Liver (tissue), 9 donors: Measurements from ENCODE around the gene RILP. TPM values are rescaled to one million over a fixed set of nuclear protein-coding genes. Genes with fewer than 3 reads are reported as not detected.

Experiments used
- DNase-seq: peaks from one replicate; pipeline ENCODE4 v3.0.0-alpha.2; 2017; ENCODE audit warnings: low spot score
- H3K27ac ChIP-seq, 2 donors: one replicate each; pipeline ENCODE4 v1.7.0; 2013; ENCODE audit warnings: inconsistent platforms in 2 of 2, low read length in 2 of 2, control low read depth in 1 of 2, low read depth in 1 of 2, mild to moderate bottlenecking in 1 of 2
- H3K27me3 ChIP-seq, 4 donors: one replicate each; pipeline versions ENCODE4 v1.6.1 to v1.7.0; 2013; ENCODE audit warnings: low read length in 3 of 4, inconsistent platforms in 1 of 4, mild to moderate bottlenecking in 1 of 4, moderate library complexity in 1 of 4; ENCODE audit not compliant: control insufficient read depth in 4 of 4, insufficient read depth in 4 of 4
- H3K36me3 ChIP-seq, 4 donors: one replicate each; pipeline versions ENCODE4 v1.6.1 to v1.7.0; 2013; ENCODE audit warnings: low read length in 3 of 4, mild to moderate bottlenecking in 3 of 4, low read depth in 1 of 4, moderate library complexity in 1 of 4; ENCODE audit not compliant: control insufficient read depth in 4 of 4, insufficient read depth in 3 of 4
- H3K4me1 ChIP-seq, 4 donors: one replicate each; pipeline versions ENCODE4 v1.6.1 to v1.7.0; 2013; ENCODE audit warnings: low read length in 3 of 4, mild to moderate bottlenecking in 3 of 4, moderate library complexity in 1 of 4; ENCODE audit not compliant: control insufficient read depth in 4 of 4, insufficient read depth in 4 of 4
- H3K4me3 ChIP-seq, 3 donors: one replicate each; pipeline versions ENCODE4 v1.6.1 to v1.7.0; 2013; ENCODE audit warnings: low read length in 3 of 3, control low read depth in 1 of 3, low read depth in 1 of 3, mild to moderate bottlenecking in 1 of 3
- H3K9ac ChIP-seq, 2 donors: one replicate each; pipeline ENCODE4 v1.7.0; 2013; ENCODE audit warnings: low read length in 2 of 2, mild to moderate bottlenecking in 2 of 2, moderate library complexity in 2 of 2, control low read depth in 1 of 2, low read depth in 1 of 2
- H3K9me3 ChIP-seq, 4 donors: one replicate each; pipeline versions ENCODE4 v1.6.1 to v1.7.0; 2013; ENCODE audit warnings: low read length in 3 of 4; ENCODE audit not compliant: control insufficient read depth in 4 of 4
- ATF3 ChIP-seq: IDR thresholded peaks from 2 replicates; pipeline ENCODE4 v1.6.1; 2016; ENCODE audit warnings: antibody characterized with exemption
- CTCF ChIP-seq: fragments of 150-350 bp; IDR thresholded peaks from 2 replicates; pipeline ENCODE4 v1.5.1; 2017; ENCODE audit warnings: improper control_type of control experiment, low read depth, low read length; ENCODE audit not compliant: missing input control
- EGR1 ChIP-seq, 2 donors: IDR thresholded peaks; 2 replicates each; pipeline ENCODE4 v1.6.1; 2016 to 2018; ENCODE audit warnings: antibody characterized with exemption in 2 of 2, low read depth in 2 of 2
- FOXA1 ChIP-seq: IDR thresholded peaks from 2 replicates; pipeline ENCODE4 v1.6.1; 2016; ENCODE audit warnings: antibody characterized with exemption
- GABPA ChIP-seq, 2 donors: IDR thresholded peaks in 1 of 2; conservative IDR thresholded peaks in 1 of 2; 2 replicates each; pipeline ENCODE4 v1.6.1; 2016; ENCODE audit warnings: antibody characterized with exemption in 2 of 2, mild to moderate bottlenecking in 1 of 2, moderate library complexity in 1 of 2
- HNF4G ChIP-seq: IDR thresholded peaks from 2 replicates; pipeline ENCODE4 v1.6.1; 2016; ENCODE audit warnings: antibody characterized with exemption
- JUND ChIP-seq, 2 donors: IDR thresholded peaks; 2 replicates each; pipeline ENCODE4 v1.6.1; 2016; ENCODE audit warnings: antibody characterized with exemption in 2 of 2
- MAX ChIP-seq: IDR thresholded peaks from 2 replicates; pipeline ENCODE4 v1.6.1; 2016; ENCODE audit warnings: antibody characterized with exemption
- NR2F2 ChIP-seq: IDR thresholded peaks from 2 replicates; pipeline ENCODE4 v1.6.1; 2016; ENCODE audit warnings: antibody characterized with exemption
- RAD21 ChIP-seq, 2 donors: IDR thresholded peaks; 2 replicates each; pipeline ENCODE4 v1.6.1; 2016; ENCODE audit warnings: antibody characterized with exemption in 2 of 2, mild to moderate bottlenecking in 2 of 2
- REST ChIP-seq: IDR thresholded peaks from 2 replicates; pipeline ENCODE4 v1.6.1; 2016; ENCODE audit warnings: antibody characterized with exemption, mild to moderate bottlenecking
- RXRA ChIP-seq, 2 donors: IDR thresholded peaks; 2 replicates each; pipeline ENCODE4 v1.6.1; 2017 to 2018; ENCODE audit warnings: antibody characterized with exemption in 2 of 2, mild to moderate bottlenecking in 1 of 2
- SP1 ChIP-seq: IDR thresholded peaks from 2 replicates; pipeline ENCODE4 v1.6.1; 2018; ENCODE audit warnings: antibody characterized with exemption, mild to moderate bottlenecking
- TAF1 ChIP-seq: conservative IDR thresholded peaks from 2 replicates; pipeline ENCODE4 v1.6.1; 2016; ENCODE audit warnings: antibody characterized with exemption, mild to moderate bottlenecking
- YY1 ChIP-seq: IDR thresholded peaks from 2 replicates; pipeline ENCODE4 v1.6.1; 2016; ENCODE audit warnings: antibody characterized with exemption, mild to moderate bottlenecking
- WGBS: extraction: QIAGEN DNeasy Blood & Tissue Kit; methylation state at CpG from one replicate; pipeline ENCODE4 v1.1.7; 2013; 5-methylcytosine and 5-hydroxymethylcytosine counted together
- polyA plus RNA-seq, 2 donors: library from polyadenylated mRNA; stranded (reverse) in 1 of 2; unstranded in 1 of 2; fragments of 200-250 nt in 1 of 2; fragments of >200 nt in 1 of 2; fragmentation: Nextera tagmentation in 1 of 2; extraction: Ambion mirVana in 1 of 2; gene quantifications; one replicate each; pipeline versions ENCODE4 v1.2.1 to v1.2.3, GENCODE V29; 2013 to 2015
- total RNA-seq, 2 donors: library from RNA; depleted of rRNA; stranded (reverse); fragments of >200 nt; gene quantifications; one replicate each; pipeline ENCODE4 v1.2.3, GENCODE V29; 2014
- donor health status: healthy.
- donor health status: healthy.
- donor health status: healthy.
- donor health status: healthy.
- donor health status: healthy.

The RILP gene
- total and polyA plus RNA-seq, 4 donors, result 7.9 to 47.4 (median 22.5) TPM

- WGBS, result 82% methylated on average over 10 of the region's 10 CpGs
- TF ChIP-seq CTCF, result no peak
- no peak for TF ChIP-seq SP1
- no peak for TF ChIP-seq EGR1 (IDR thresholded peaks at IDR 0.05; ENCODE audit: low read depth in 2 of 2)
- TF ChIP-seq FOXA1, result no peak
- TF ChIP-seq GABPA (IDR thresholded peaks at IDR 0.05 in 1 of 2, conservative IDR thresholded peaks at IDR 0.05 in 1 of 2), result no peak
- no peak for TF ChIP-seq RAD21 (IDR thresholded peaks at IDR 0.05)
- TF ChIP-seq HNF4G, result no peak
- no peak for TF ChIP-seq YY1
- no peak for TF ChIP-seq MAX
- no peak for TF ChIP-seq REST
- no peak for DNase-seq
- no peak overlapping the region for H3K4me3 ChIP-seq
- H3K27ac ChIP-seq, result no peak overlapping the region
- H3K9ac ChIP-seq, result no peak overlapping the region
- H3K4me1 ChIP-seq, result peaks cover 0 to 2% (median under 1%) of the 10 kb centered on the region in 4 donors
- no peaks in the 10 kb centered on the region for H3K9me3 ChIP-seq
- H3K36me3 ChIP-seq, result no peaks in the 10 kb centered on the region
- no peaks in the 10 kb centered on the region for H3K27me3 ChIP-seq
Measured at GRCh38 chr17:1611715-1612114, 38.0 kb downstream of the RILP start.

- WGBS, result 94% methylated on average over 7 of the region's 7 CpGs
Measured at GRCh38 chr17:1608676-1609075, 41.0 kb downstream of the RILP start.

More at GRCh38 chr17:1608676-1609075, 41.0 kb downstream of the RILP start:
- no peaks in the 10 kb centered on the region for H3K36me3 ChIP-seq
- H3K4me3 ChIP-seq, result no peak overlapping the region
- no peak overlapping the region for H3K9ac ChIP-seq
- TF ChIP-seq SP1 (no peak), RXRA (IDR thresholded peaks at IDR 0.05) (no peak), JUND (IDR thresholded peaks at IDR 0.05) (no peak), RAD21 (IDR thresholded peaks at IDR 0.05) (no peak), CTCF (no peak), ATF3 (no peak), MAX (no peak), NR2F2 (no peak), EGR1 (IDR thresholded peaks at IDR 0.05; ENCODE audit: low read depth in 2 of 2) (no peak), TAF1 (no peak)
- H3K27me3 ChIP-seq, result no peaks in the 10 kb centered on the region
- no peak overlapping the region for H3K27ac ChIP-seq
- H3K9me3 ChIP-seq, result no peaks in the 10 kb centered on the region
- DNase-seq, result no peak
- H3K4me1 ChIP-seq, result peaks cover 0 to 5% (median 2%) of the 10 kb centered on the region in 4 donors
